NCI-H82 (cell line): ENCODE data around the gene ZMAT2.
A peak's percentile ranks its signal among the peaks of the same experiment; 100 is the strongest.
"Not testable (repeated sequence)": the region's sequence is repeated elsewhere in the genome, so short reads cannot be mapped to it uniquely, and the experiment has no call there.

ENCODE experiments used
- DNase-seq: peaks from one replicate; lab custom pipeline; 2025; lab: John Stamatoyannopoulos, UW

ZMAT2 gene

DNA sequence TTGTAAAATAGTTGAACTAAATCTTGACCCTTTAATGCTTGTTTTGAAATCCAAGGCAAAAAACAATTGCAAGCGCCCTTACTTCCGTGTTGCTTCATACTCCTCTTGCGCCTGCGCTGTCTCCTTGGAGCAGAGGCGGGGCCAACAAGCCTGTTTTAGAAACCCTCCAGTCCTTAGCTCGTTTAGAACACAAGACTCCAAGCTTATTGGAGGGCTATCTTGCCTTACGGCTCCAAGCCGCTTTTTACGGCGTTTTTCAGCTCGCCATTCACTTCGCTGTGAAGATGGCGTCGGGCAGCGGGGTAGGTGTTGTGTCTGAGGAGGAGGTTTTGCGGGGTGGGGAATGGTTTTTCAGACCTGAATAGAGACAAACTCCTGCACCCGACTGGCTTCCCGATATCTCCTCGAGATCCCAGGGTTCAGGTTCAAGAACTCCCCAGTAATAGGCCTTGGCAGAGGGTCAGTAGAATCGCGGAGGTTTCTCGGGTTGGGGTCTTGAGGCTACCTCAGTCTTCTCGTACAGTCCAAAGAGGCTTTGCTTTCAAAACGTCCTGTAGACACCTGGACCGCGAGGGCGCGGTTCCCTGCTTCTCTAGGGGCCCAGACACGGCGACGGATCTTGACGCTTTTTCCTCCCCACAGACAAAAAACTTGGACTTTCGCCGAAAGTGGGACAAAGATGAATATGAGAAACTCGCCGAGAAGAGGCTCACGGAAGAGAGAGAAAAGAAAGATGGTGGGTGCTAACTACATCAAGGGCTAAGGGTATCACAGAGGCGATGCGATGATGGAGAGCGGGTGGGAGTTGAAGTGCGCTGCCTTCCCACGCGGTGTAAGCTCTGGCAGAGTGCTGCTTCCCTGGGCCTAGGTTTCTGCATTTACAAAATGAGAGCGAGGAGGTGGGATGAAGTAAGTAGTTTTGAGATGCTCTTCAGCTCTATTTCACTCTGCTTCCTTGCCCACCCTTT, at the start of gene ZMAT2:
TSS of gene ZMAT2 (plus strand) at position 271 of the 968 bp plus-strand sequence. CDS start at position 285, 14 bp downstream.
- DNase-seq = peak; percentile 97

- DNase-seq = no peak
These were observed 41.4 kb upstream of the ZMAT2 start for GRCh38 chr5:140658870-140659269.

DNA sequence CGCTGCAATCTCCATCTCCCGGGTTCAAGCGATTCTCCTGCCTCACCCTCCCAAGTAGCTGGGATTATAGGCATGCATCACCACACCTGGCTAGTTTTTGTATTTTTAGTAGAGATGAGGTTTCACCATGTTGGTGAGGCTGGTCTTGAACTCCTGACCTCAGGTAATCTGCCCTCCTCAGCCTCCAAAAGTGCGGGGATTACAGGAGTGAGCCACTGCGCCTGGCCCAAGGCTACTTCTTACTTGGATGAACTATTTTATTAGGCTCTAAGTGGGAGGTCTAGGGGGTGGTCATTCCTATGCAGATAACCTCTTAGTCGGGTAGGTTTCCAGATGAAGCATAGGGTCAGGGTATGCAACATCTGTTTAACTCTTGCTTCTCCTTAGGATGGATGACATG, 39.9 kb upstream of the ZMAT2 start:
- DNase-seq = not testable (repeated sequence)

DNA sequence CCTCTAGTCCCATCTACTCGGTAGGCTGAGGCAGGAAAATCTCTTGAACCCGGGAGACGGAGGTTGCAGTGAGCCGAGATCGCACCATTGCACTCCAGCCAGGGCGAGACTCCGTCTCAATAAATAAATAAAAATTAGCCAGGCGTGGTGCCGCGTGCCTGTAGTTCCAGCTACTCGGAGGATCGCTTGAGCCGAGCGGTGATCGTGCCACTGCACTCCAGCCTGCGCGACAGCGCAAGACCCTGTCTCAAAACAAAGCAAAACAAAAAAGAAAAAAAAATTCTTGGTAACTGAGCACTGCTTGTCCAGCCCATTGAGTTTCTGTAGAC, 36.3 kb upstream of the ZMAT2 start:
- DNase-seq = no peak

GRCh38 chr5:140664359-140665119, 35.7 kb upstream of the ZMAT2 start, which contains the start of gene WDR55:
Gene WDR55, plus strand, starts transcription at chr5:140664904. Its CDS starts 9 bp downstream, at chr5:140664913.
- peak; percentile 96 for DNase-seq

DNA sequence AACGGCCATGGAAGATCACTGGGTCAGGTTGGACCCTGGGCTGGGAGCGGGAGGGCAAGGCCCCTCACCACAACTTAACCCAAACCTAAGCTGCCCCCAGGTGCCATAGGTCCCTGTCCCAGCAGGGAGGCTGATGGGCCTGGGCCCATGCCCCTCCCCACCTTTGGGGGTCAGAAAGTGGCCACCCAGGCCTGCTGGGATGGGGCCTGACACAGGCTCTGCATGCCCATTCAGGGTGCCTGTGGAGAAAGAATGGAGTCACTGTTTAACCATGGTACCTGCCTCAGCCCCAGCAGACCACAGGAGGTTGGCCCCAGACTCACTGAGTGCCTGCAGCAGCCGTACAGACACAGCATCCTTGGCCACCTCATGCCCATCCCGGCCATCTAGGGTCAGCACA, 29.2 kb upstream of the ZMAT2 start:
- not testable (repeated sequence) for DNase-seq

DNA sequence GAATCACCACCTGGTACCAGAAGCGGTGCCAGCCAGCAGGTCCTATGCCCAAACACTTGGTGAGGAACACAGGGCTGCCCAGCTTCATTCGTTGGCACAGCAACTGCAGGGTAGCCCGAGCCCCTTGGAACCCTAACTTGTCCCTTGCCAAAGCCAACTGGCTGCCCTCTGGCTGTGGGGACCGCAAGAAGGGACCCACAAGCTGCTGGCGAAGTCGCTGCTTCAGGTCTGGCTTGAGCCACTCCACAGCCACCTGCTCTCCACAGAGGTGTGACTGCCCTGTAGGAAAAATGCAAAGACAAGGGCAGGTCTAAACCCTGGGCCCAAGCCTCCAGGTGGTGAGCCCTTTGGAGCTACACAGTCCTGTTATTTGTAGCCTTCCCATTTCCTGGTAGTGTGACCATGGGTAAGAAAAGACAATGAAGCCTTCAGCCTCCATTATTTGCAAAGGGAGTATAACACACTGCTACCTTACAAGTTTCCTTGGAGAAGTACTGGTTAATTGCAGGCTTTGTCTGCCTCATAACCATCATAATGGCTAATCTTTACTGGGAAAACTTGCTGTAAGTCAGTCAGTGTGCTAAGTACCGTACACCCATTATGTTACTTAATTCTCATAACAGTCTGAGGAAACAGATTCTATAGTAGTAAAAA, 28.6 kb upstream of the ZMAT2 start:
- DNase-seq = no peak

- no peak for DNase-seq
These were observed 27.6 kb upstream of the ZMAT2 start for GRCh38 chr5:140672455-140673186.

GRCh38 chr5:140673187-140673976, 26.9 kb upstream of the ZMAT2 start, which contains the start of gene DND1:
Gene DND1, minus strand, starts transcription at chr5:140673576. Its CDS starts 34 bp downstream, at chr5:140673542.
- no peak for DNase-seq

GRCh38 chr5:140674211-140674610, 26.0 kb upstream of the ZMAT2 start:
- no peak for DNase-seq

DNA sequence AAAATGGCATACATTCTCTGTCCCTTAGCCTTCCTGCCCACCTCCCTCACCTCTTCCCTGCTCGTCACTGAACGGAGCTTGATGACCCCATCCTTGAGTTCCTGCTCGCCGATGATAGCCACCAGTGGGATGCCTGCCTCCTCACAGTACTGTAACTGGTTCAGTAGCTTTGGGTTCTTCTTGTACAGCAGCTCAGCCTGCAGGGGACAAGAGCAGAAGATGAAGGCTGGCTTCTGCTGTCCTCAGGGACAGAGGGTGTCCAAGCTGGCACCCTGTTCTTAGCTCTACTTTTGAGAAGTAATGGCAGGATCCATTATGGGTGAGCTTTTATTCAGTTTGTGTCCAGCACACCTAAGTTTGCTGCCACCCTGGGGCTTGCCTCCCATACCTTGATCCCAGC, 25.6 kb upstream of the ZMAT2 start:
- no peak for DNase-seq

DNA sequence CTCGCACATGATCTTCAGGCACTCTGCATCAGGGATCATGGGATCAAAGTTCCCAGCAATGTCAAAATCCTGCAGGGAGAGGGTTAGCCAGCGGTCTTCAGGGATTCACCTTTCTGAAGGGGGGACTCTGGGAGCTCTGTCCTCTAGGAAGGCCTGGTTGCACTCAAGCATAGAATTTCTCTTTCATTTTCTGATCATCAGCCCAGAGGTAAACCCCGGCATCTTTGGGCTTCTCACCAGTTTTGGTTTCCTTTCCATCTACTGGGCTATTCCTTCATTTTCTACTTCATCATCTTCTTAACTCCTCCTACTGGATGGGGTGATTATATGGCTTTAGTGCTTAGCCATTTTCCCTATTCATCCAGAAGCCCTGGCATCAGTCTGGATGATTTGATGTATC, 22.3 kb upstream of the ZMAT2 start:
- DNase-seq = no peak

- no peak for DNase-seq
These were observed 21.3 kb upstream of the ZMAT2 start for GRCh38 chr5:140678993-140679392.

DNA sequence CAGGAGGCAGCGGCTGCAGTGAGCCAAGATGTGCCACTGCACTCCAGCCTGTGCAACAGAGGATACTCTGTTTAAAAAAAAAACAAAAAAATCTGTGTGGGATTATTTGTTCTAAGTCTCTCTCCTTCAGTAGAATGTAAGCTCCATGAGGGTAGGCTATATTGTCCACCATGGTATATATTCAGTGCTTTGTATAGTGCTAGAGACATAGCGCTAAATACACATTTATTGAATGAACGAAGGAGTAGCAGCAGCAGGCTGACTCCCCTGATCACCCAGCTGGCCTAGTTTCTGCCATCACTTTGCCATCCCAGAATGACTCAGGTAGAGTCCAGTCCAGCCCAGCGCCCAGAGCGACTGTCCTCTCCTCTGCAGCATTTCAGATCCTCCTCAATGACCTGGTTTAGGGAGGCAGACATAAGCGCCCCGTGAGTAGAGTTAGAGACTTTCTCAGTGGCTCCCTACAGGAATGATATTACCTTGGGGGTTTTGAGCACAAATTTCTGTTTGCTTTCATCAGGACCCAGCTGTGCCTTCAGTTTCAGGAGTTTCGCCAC, 9.8 kb upstream of the ZMAT2 start:
- DNase-seq = no peak

- peak; percentile 93 for DNase-seq
These were observed 9.0 kb upstream of the ZMAT2 start, which contains the start of the genes HARS1 and HARS2 for GRCh38 chr5:140690941-140691924. Gene HARS1, minus strand, starts transcription at chr5:140691370. Its CDS starts 66 bp downstream, at chr5:140691304. Gene HARS2, plus strand, starts transcription at chr5:140691455. Its CDS starts 194 bp downstream, at chr5:140691649.

- no peak for DNase-seq
These were observed 6.0 kb upstream of the ZMAT2 start for GRCh38 chr5:140694276-140694675.

DNA sequence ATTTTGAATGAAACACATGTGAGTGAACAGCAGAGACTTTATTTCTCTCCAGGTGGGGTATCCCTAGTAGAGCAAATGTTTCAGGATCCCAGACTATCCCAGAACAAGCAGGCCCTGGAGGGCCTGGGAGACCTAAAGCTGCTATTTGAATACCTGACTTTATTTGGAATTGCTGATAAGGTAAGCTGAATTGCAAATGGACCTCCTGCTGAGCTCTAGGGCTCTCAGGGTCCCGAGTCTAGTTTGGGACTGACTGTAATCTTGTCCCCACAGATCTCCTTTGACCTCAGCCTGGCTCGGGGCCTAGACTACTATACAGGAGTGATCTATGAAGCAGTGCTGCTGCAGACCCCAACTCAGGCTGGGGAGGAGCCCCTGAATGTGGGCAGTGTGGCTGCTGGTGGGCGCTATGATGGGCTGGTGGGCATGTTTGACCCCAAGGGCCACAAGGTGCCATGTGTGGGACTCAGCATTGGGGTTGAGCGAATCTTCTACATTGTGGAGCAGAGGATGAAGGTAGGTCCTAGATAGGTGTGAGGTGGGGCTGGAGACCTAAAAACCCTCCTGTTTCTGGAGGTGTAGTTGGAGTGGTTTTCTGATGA, 3.3 kb upstream of the ZMAT2 start:
- no peak for DNase-seq

DNA sequence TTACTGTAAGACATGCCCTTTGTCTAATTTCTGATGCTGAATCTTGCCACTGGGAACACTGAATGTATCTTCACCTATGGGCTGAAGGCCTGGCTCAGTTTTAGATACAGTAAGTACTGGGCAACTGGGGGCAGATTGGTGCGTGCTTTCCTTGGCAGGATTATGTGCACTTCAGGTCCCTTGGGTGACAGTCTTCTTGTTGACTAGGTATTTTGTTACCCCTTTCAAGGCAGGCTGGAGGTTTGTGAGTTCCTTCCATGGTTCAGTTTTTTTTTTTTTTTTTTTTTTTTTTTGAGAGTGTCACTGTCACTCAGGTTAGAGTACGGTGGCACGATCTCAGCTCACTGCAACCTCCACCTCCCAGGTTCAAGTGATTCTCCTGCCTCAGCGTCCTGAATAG, 7.6 kb downstream of the ZMAT2 start:
- DNase-seq = no peak

GRCh38 chr5:140708787-140709186, 8.5 kb downstream of the ZMAT2 start:
- DNase-seq = not testable (repeated sequence)
